Amygdala (tissue), 56 donors: ENCODE measurements around the gene CRTAC1.
"Not testable (repeated sequence)": the region's sequence is repeated elsewhere in the genome, so short reads cannot be mapped to it uniquely, and the experiment has no call there.

Source experiments
- DNase-seq, 56 donors: peaks; one replicate each; lab custom pipeline; 2025; lab: John Stamatoyannopoulos, UW

CRTAC1 gene

GRCh38 chr10:97850446-97850845 is 180.0 kb downstream of the CRTAC1 start:
- DNase-seq, result peak in 6 of 56 donors; percentile 2 to 30 (median 14)

GRCh38 chr10:97849687-97850402 is 180.6 kb downstream of the CRTAC1 start, which contains the start of gene GOLGA7B:
Gene GOLGA7B, plus strand, starts transcription at chr10:97849843. Its CDS starts 461 bp downstream, at chr10:97850304.
- DNase-seq, result peak in 21 of 56 donors; percentile 16 to 56 (median 34)

GRCh38 chr10:97849103-97849686 is 181.2 kb downstream of the CRTAC1 start:
- DNase-seq, result no peak

- DNase-seq, result no peak
These were observed 185.7 kb downstream of the CRTAC1 start for GRCh38 chr10:97844678-97845077.

- not testable (repeated sequence) for DNase-seq
These were observed 186.4 kb downstream of the CRTAC1 start for GRCh38 chr10:97843972-97844371.

GRCh38 chr10:97843281-97843671 is 187.1 kb downstream of the CRTAC1 start:
- DNase-seq, result no peak

- no peak for DNase-seq
These were observed 187.7 kb downstream of the CRTAC1 start for GRCh38 chr10:97842656-97843280.

- not testable (repeated sequence) for DNase-seq
These were observed 188.3 kb downstream of the CRTAC1 start for GRCh38 chr10:97842114-97842513.

- not testable (repeated sequence) for DNase-seq
These were observed 189.3 kb downstream of the CRTAC1 start for GRCh38 chr10:97841166-97841565.

GRCh38 chr10:97838091-97838490 is 192.3 kb downstream of the CRTAC1 start:
- no peak for DNase-seq

- DNase-seq, result no peak
These were observed 194.0 kb downstream of the CRTAC1 start for GRCh38 chr10:97836446-97836845.

GRCh38 chr10:97831259-97831658 is 199.2 kb downstream of the CRTAC1 start:
- no peak for DNase-seq

GRCh38 chr10:97830064-97830463 is 200.4 kb downstream of the CRTAC1 start:
- DNase-seq, result no peak

GRCh38 chr10:97828721-97829120 is 201.7 kb downstream of the CRTAC1 start:
- DNase-seq, result no peak

- DNase-seq, result no peak
These were observed 202.6 kb downstream of the CRTAC1 start for GRCh38 chr10:97827702-97828291.

GRCh38 chr10:97826892-97827291 is 203.5 kb downstream of the CRTAC1 start:
- DNase-seq, result no peak

GRCh38 chr10:97825020-97825760 is 205.2 kb downstream of the CRTAC1 start:
- DNase-seq, result peak in 8 of 56 donors; percentile 5 to 40 (median 20)

- DNase-seq, result no peak
These were observed 206.7 kb downstream of the CRTAC1 start for GRCh38 chr10:97823734-97824133.

- DNase-seq, result peak in 2 of 56 donors; percentile 15 to 36
These were observed 208.1 kb downstream of the CRTAC1 start for GRCh38 chr10:97822261-97822687.

- no peak for DNase-seq
These were observed 208.9 kb downstream of the CRTAC1 start for GRCh38 chr10:97821308-97822038.
